HepG2 (cell line): ENCODE results near the gene ATP10D. TPM values are rescaled to one million over a fixed set of nuclear protein-coding genes. Genes with fewer than 3 reads are reported as not detected.

Experiments
- ATAD3A ChIP-seq: sonication (generic); formaldehyde crosslinking; IDR thresholded peaks from 2 replicates; pipeline ENCODE4 v1.4.0; 2020; ENCODE audit warnings: missing genetic modification reagents
- CCDC6 ChIP-seq: sonication (generic); formaldehyde crosslinking; IDR thresholded peaks from 2 replicates; pipeline ENCODE4 v1.8.1; 2022; ENCODE audit warnings: mild to moderate bottlenecking, missing genetic modification reagents, moderate library complexity
- FOXM1 ChIP-seq: sonication (generic); formaldehyde crosslinking; IDR thresholded peaks from 2 replicates; pipeline ENCODE4 v1.5.0; 2020; ENCODE audit warnings: missing genetic modification reagents
- HOXA9 ChIP-seq: sonication (generic); formaldehyde crosslinking; IDR thresholded peaks from 2 replicates; pipeline ENCODE4 v1.8.1; 2022; ENCODE audit warnings: missing genetic modification reagents, mild to moderate bottlenecking, moderate library complexity, borderline replicate concordance
- ISL2 ChIP-seq: sonication (generic); formaldehyde crosslinking; IDR thresholded peaks from 2 replicates; pipeline ENCODE4 v1.5.0; 2020; ENCODE audit warnings: missing genetic modification reagents
- LBX2 ChIP-seq: sonication (generic); formaldehyde crosslinking; IDR thresholded peaks from 2 replicates; pipeline ENCODE4 v1.5.0; 2020; ENCODE audit warnings: missing genetic modification reagents, mild to moderate bottlenecking, borderline replicate concordance
- MED13 ChIP-seq: sonication (generic); formaldehyde crosslinking; IDR thresholded peaks from 2 replicates; pipeline ENCODE4 v1.5.0; 2020; ENCODE audit warnings: missing genetic modification reagents
- PITX1 ChIP-seq: sonication (generic); formaldehyde crosslinking; IDR thresholded peaks from 2 replicates; pipeline ENCODE4 v1.5.1; 2020; ENCODE audit warnings: mild to moderate bottlenecking, missing genetic modification reagents
- PRPF4 ChIP-seq: fragments of 200-400 bp; formaldehyde crosslinking; IDR thresholded peaks from 2 replicates; pipeline ENCODE4 v1.6.1; 2016; ENCODE audit warnings: low read length, low read depth; ENCODE audit not compliant: poor library complexity, severe bottlenecking
- SALL2 ChIP-seq: sonication (generic); formaldehyde crosslinking; IDR thresholded peaks from 2 replicates; pipeline ENCODE4 v1.8.1; 2023; ENCODE audit warnings: mild to moderate bottlenecking, missing genetic modification reagents, inconsistent platforms
- TAF1 ChIP-seq: sonication (generic); formaldehyde crosslinking; IDR thresholded peaks from 2 replicates; pipeline ENCODE4 v1.4.0; 2020; ENCODE audit warnings: missing genetic modification reagents
- TBL1XR1 ChIP-seq: fragments of 150-350 bp; IDR thresholded peaks from 2 replicates; pipeline ENCODE4 v1.6.1; 2014; ENCODE audit warnings: borderline replicate concordance, low read length; ENCODE audit not compliant: partially characterized antibody
- TEAD3 ChIP-seq: optimal IDR thresholded peaks from 2 replicates; pipeline ENCODE3; 2016; ENCODE audit warnings: borderline replicate concordance
- ZMAT3 ChIP-seq: sonication (generic); formaldehyde crosslinking; conservative IDR thresholded peaks from 2 replicates; pipeline ENCODE4 v1.7.0; 2021; ENCODE audit warnings: missing genetic modification reagents
- ZNF33B ChIP-seq: sonication (generic); formaldehyde crosslinking; IDR thresholded peaks from 2 replicates; pipeline ENCODE4 v1.5.1; 2020; ENCODE audit warnings: mild to moderate bottlenecking, missing genetic modification reagents
- ZNF430 ChIP-seq: sonication (generic); formaldehyde crosslinking; IDR thresholded peaks from 2 replicates; pipeline ENCODE4 v1.9.0; 2021; ENCODE audit warnings: mild to moderate bottlenecking, missing genetic modification reagents
- ZNF446 ChIP-seq: sonication (generic); formaldehyde crosslinking; IDR thresholded peaks from 2 replicates; pipeline ENCODE4 v1.5.0; 2020; ENCODE audit warnings: mild to moderate bottlenecking, missing genetic modification reagents
- ZNF543 ChIP-seq: sonication (generic); formaldehyde crosslinking; IDR thresholded peaks from 2 replicates; pipeline ENCODE4 v1.4.0; 2020; ENCODE audit warnings: mild to moderate bottlenecking, missing genetic modification reagents
- ZNF550 ChIP-seq: sonication (generic); formaldehyde crosslinking; IDR thresholded peaks from 2 replicates; pipeline ENCODE4 v1.4.0; 2020; ENCODE audit warnings: mild to moderate bottlenecking, missing genetic modification reagents, borderline replicate concordance
- ZNF652 ChIP-seq: IDR thresholded peaks from 2 replicates; pipeline ENCODE4 v1.6.1; 2016; ENCODE audit warnings: low read depth, borderline replicate concordance
- ZNF737 ChIP-seq: sonication (generic); formaldehyde crosslinking; IDR thresholded peaks from 2 replicates; pipeline ENCODE4 v1.5.0; 2020; ENCODE audit warnings: missing genetic modification reagents, mild to moderate bottlenecking, borderline replicate concordance
- ZSCAN30 ChIP-seq: sonication (generic); formaldehyde crosslinking; IDR thresholded peaks from 2 replicates; pipeline ENCODE4 v1.5.0; 2020; ENCODE audit warnings: mild to moderate bottlenecking, missing genetic modification reagents
- polyA plus RNA-seq, 8 experiments: library from polyadenylated mRNA; depleted of rRNA in 3 of 8; stranded (reverse) in 7 of 8; unstranded in 1 of 8; fragments of >200 nt; fragmentation: Illumina TruSeq in 4 of 8; extraction: Trizol in 4 of 8; gene quantifications; 2 replicates each; pipeline versions ENCODE4 v1.2.1 to v1.2.3, GENCODE V29; 2011 to 2016; ENCODE audit warnings: low read depth in 4 of 8, missing spikeins in 1 of 8, mixed read lengths in 1 of 8; ENCODE audit not compliant: insufficient read depth in 1 of 8
- total RNA-seq, 5 experiments: library from RNA; depleted of rRNA; stranded (reverse); fragments of >200 nt; fragmentation: Illumina TruSeq; extraction: Trizol; gene quantifications; 2 replicates each; pipeline ENCODE4 v1.2.3, GENCODE V29; 2016; ENCODE audit warnings: low read depth in 1 of 5
- TF ChIP-seq, protein P1 (sequence below): sonication (generic); formaldehyde crosslinking; IDR thresholded peaks from 2 replicates; pipeline ENCODE4 v1.9.0; 2021; ENCODE audit warnings: missing genetic modification reagents, borderline replicate concordance
- TF ChIP-seq, protein P2 (sequence below): sonication (generic); formaldehyde crosslinking; IDR thresholded peaks from 2 replicates; pipeline ENCODE4 v1.4.0; 2020; ENCODE audit warnings: missing genetic modification reagents
- TF ChIP-seq, protein P3 (sequence below): sonication (generic); formaldehyde crosslinking; IDR thresholded peaks from 2 replicates; pipeline ENCODE4 v1.5.0; 2020; ENCODE audit warnings: missing genetic modification reagents

Gene ATP10D
- total and polyA plus RNA-seq, 2 of the 13 experiments (the other 11 are each of a cell fraction or from before 2014, with no cell fraction given) = 2.2 to 9.8 TPM

GRCh38 chr4:47485047-47485692 lies at the start of gene ATP10D (continued):
- TF ChIP-seq, protein P1, sequence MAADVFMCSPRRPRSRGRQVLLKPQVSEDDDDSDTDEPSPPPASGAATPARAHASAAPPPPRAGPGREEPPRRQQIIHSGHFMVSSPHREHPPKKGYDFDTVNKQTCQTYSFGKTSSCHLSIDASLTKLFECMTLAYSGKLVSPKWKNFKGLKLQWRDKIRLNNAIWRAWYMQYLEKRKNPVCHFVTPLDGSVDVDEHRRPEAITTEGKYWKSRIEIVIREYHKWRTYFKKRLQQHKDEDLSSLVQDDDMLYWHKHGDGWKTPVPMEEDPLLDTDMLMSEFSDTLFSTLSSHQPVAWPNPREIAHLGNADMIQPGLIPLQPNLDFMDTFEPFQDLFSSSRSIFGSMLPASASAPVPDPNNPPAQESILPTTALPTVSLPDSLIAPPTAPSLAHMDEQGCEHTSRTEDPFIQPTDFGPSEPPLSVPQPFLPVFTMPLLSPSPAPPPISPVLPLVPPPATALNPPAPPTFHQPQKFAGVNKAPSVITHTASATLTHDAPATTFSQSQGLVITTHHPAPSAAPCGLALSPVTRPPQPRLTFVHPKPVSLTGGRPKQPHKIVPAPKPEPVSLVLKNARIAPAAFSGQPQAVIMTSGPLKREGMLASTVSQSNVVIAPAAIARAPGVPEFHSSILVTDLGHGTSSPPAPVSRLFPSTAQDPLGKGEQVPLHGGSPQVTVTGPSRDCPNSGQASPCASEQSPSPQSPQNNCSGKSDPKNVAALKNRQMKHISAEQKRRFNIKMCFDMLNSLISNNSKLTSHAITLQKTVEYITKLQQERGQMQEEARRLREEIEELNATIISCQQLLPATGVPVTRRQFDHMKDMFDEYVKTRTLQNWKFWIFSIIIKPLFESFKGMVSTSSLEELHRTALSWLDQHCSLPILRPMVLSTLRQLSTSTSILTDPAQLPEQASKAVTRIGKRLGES = no peak
- no peak for TF ChIP-seq ZSCAN30
- TF ChIP-seq ZNF543 (CRISPR knock-in tag) = no peak
- peak; percentile 38; the same call in 1 of the 2 replicates for TF ChIP-seq PITX1 (CRISPR knock-in tag)
- no peak for TF ChIP-seq ATAD3A
- no peak for TF ChIP-seq HOXA9
- no peak for TF ChIP-seq ZNF652 (CRISPR knock-in tag)
- TF ChIP-seq, protein P2, sequence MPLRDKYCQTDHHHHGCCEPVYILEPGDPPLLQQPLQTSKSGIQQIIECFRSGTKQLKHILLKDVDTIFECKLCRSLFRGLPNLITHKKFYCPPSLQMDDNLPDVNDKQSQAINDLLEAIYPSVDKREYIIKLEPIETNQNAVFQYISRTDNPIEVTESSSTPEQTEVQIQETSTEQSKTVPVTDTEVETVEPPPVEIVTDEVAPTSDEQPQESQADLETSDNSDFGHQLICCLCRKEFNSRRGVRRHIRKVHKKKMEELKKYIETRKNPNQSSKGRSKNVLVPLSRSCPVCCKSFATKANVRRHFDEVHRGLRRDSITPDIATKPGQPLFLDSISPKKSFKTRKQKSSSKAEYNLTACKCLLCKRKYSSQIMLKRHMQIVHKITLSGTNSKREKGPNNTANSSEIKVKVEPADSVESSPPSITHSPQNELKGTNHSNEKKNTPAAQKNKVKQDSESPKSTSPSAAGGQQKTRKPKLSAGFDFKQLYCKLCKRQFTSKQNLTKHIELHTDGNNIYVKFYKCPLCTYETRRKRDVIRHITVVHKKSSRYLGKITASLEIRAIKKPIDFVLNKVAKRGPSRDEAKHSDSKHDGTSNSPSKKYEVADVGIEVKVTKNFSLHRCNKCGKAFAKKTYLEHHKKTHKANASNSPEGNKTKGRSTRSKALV (CRISPR knock-in tag) = no peak
- TF ChIP-seq PRPF4 = no peak
- no peak for TF ChIP-seq ZNF446 (CRISPR knock-in tag)
- TF ChIP-seq MED13 (CRISPR knock-in tag) = no peak
- peak; percentile 70; the same call in 1 of the 2 replicates for TF ChIP-seq TAF1 (CRISPR knock-in tag)
- TF ChIP-seq TBL1XR1 = no peak
- TF ChIP-seq CCDC6 (CRISPR knock-in tag) = no peak
- TF ChIP-seq TEAD3 (CRISPR knock-in tag) = no peak
- TF ChIP-seq LBX2 (CRISPR knock-in tag) = no peak
- TF ChIP-seq ZNF550 (CRISPR knock-in tag) = no peak
- no peak for TF ChIP-seq ZNF430
- TF ChIP-seq, protein P3, sequence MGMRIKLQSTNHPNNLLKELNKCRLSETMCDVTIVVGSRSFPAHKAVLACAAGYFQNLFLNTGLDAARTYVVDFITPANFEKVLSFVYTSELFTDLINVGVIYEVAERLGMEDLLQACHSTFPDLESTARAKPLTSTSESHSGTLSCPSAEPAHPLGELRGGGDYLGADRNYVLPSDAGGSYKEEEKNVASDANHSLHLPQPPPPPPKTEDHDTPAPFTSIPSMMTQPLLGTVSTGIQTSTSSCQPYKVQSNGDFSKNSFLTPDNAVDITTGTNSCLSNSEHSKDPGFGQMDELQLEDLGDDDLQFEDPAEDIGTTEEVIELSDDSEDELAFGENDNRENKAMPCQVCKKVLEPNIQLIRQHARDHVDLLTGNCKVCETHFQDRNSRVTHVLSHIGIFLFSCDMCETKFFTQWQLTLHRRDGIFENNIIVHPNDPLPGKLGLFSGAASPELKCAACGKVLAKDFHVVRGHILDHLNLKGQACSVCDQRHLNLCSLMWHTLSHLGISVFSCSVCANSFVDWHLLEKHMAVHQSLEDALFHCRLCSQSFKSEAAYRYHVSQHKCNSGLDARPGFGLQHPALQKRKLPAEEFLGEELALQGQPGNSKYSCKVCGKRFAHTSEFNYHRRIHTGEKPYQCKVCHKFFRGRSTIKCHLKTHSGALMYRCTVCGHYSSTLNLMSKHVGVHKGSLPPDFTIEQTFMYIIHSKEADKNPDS = no peak
- no peak for TF ChIP-seq ZMAT3 (CRISPR knock-in tag)
- no peak for TF ChIP-seq FOXM1 (CRISPR knock-in tag)
- peak; percentile 69 for TF ChIP-seq ISL2 (CRISPR knock-in tag)
- peak; percentile 54; the same call in 1 of the 2 replicates for TF ChIP-seq SALL2
- no peak for TF ChIP-seq ZNF737 (CRISPR knock-in tag)
- no peak for TF ChIP-seq ZNF33B (CRISPR knock-in tag)
